Adipose tissue (tissue), 3 donors: ENCODE results near the gene HMGN4. TPM values are rescaled to one million over a fixed set of nuclear protein-coding genes. Genes with fewer than 3 reads are reported as not detected.
"Not testable (repeated sequence)": the region's sequence is repeated elsewhere in the genome, so short reads cannot be mapped to it uniquely, and the experiment has no call there.

ENCODE experiments used
- H3K27ac ChIP-seq: one replicate; pipeline ENCODE4 v1.5.1; 2013; ENCODE audit warnings: low read depth, low read length
- WGBS, 3 donors: extraction: QIAGEN DNeasy Blood & Tissue Kit; methylation state at CpG; one replicate each; pipeline ENCODE4 v1.1.7; 2013; 5-methylcytosine and 5-hydroxymethylcytosine counted together
- polyA plus RNA-seq, 3 donors: library from polyadenylated mRNA; stranded (reverse); fragments of 200-250 nt; gene quantifications; one replicate each; pipeline ENCODE4 v1.2.3, GENCODE V29; 2013
- donor health status: healthy with polysubstance abuse.
- donor health status: Bipolar disorder and iron deficiency.
- donor health status: healthy.

The HMGN4 gene
- polyA plus RNA-seq, 3 donors, result 21.4 to 49.5 (median 38.5) TPM

DNA sequence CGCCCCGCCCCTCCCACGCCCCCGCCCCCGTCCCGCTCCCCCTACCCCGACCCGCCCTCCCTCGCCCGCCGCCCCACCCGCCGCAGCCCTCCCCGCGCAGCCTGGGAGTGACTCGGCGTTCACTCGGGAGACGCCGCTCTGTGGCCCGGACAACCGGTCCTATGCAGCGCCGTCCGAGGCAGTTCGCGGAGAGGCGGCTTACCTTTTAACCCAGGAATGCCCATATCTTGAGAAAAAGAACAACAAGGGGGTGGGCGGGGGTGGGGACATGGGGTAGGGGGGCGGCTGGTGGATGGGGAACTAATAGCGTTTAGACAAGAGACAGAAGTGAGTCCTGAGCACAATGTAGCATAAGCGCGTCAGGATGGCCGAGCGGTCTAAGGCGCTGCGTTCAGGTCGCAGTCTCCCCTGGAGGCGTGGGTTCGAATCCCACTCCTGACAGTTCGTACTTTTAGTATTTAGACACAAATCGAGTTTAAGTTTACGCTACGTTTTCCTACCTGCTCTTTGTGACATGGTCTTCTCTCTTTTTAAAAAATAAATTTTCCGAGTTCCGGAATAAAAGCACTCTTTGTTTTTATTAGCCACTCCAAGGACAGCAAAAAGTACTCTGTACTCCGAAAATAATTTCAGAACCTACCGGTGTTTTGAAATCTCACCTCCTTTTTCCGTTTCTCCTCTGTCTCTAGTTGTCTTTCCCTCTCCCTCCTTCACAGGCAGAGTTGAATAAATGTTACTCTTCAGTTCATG is 17.1 kb upstream of the HMGN4 start:
- 0 to 1% (median 0%) methylated on average over 31 to 41 of the region's 49 CpGs for WGBS, 3 donors
- H3K27ac ChIP-seq, result peak overlapping the region; percentile 15

DNA sequence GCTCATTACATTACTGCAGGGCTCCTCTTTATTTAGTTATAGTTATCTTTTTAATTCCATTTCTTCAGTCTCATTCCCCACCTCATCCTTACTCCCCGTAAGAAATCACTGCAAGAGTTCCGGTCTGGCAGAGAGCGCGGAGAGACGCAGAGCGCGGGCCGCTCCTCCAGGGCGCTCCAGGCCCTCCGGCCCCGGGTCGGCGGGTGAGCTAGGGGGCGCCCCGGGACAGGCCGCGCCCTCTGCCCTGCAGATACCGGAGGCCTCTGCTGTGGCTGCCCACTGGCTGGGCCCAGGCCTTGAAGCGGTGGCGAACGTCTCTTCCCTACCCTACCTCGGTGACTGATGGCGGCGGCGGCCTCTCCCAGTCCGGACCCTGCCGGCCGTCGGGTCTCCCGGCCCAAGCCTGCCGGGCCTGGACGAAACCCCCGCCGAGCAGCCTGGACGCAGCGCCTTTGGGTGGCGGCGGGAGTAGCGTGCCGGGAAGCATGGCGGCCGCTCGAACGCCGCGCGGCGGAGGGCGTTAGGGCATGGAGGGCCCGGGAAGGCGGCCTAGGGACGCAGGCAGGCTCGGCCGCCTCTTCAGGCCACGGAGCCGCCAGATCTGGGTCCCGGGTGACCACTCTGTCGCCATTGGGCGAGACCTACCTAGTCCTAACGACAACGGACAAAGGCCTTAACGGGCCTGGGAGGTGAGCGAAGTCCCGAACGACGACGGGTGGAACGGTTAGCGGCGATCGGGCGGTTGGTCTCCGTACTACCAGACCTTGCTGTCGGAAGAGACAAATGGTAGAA is 16.4 kb upstream of the HMGN4 start:
- peak overlapping the region; percentile 31 for H3K27ac ChIP-seq
- WGBS, 3 donors, result 3 to 9% (median 6%) methylated on average over 69 to 74 of the region's 74 CpGs

DNA sequence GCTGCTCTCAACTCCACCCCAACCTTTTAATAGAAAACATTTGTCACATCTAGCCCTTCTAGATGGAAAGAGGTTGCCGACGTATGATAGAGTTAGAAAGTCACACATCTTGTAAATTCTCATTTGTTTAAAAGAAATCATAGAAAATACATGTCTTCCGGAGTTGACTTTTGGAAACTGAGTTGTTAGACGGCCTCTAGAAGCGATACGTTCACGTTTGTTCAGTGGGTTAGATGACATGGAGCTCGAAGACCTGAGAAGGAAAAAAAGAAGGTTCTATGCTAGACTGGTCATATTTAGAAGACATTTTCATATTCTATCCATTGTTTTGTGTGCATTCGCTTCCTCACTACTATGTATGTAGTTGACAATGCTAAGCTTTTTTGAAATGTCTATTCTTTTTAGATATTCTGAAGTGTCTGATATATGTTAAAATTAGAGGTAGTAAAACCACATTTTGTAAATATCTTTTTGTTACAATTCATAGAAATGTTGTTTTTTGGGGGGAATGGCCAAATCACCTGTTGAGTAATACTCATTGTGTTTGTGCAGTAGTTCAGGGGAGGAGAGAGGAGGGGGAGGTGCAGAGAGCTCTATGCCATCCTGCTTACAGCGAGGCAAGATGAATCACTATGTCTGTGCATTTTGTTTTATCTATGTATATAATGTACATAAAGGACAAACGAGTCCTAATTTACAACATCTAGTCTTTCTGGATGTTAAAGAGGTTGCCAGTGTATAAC is 15.5 kb upstream of the HMGN4 start:
- H3K27ac ChIP-seq, result not testable (repeated sequence)
- 71 to 82% (median 80%) methylated on average over 11 of the region's 11 CpGs for WGBS, 3 donors

DNA sequence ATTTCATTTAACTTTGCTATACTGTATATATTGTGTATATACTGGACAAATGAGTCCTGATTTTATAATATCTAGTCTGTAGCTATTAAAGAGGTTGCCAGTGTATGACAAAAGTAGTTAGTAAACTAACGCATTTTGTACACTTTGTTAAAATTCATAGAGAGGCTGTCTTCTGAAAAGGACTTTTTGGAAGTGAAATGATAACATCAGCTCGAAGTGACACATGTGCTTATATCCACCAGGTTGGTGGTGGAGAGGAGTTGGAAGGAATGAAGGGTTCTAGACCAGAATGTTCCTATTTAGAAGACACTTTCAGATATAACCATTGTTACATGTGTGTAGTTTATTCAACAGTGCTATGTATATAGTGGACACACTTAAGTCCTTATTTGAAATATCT is 13.9 kb upstream of the HMGN4 start:
- 96 to 99% (median 96%) methylated on average over 2 of the region's 2 CpGs for WGBS, 3 donors

DNA sequence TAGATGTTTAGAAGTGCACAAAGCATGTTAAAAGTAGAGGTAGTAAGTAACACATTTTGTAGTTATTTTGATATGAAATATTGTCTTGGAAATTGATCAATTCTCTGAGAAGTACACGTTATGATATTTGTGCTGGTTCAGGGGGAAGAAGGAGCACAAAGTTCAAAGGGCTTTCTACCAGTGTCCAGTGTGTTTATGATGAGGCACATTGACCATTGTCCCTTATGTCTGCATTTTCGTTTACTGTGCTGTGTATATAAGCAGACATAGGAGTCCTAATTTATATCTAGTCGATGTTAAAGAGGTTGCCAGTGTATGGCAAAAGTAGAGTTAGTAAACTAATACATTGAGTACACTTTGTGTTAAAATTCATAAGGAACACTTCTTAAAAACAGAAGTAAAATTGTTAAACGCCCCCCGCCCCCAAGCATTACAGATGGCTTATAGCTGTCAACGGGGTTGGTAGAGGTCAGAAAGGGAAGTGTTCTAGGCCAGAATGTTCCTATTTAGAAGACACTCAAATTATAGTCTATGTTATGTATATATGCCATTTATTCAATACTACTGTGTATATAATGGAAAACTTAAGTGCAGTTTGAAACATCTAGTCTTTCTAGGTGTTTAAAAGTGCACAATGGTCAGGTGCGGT is 13.3 kb upstream of the HMGN4 start:
- H3K27ac ChIP-seq, result no peak overlapping the region
- 75 to 81% (median 76%) methylated on average over 7 of the region's 7 CpGs for WGBS, 3 donors

More for the DNA sequence above, 13.9 kb upstream of the HMGN4 start:
- not testable (repeated sequence) for H3K27ac ChIP-seq

DNA sequence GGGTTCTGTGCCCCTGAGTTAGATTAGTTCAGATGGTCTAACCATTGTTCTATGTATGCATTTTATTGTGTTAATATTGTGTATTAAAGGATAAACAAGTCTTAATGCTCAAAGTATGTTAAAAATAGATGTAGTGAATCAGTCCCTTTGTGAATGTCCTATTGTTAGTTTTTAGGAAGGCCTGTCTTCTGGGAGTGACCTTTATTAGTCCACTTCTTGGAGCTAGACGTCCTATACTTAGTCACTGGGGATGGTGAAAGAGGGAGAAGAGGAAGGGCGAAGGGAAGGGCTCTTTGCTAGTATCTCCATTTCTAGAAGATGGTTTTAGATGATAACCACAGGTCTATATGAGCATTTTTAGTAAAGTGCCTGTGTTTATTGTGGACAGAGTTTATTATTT is 12.3 kb upstream of the HMGN4 start:
- 54 to 80% (median 58%) methylated on average over 2 of the region's 2 CpGs for WGBS, 3 donors
- H3K27ac ChIP-seq, result no peak overlapping the region

DNA sequence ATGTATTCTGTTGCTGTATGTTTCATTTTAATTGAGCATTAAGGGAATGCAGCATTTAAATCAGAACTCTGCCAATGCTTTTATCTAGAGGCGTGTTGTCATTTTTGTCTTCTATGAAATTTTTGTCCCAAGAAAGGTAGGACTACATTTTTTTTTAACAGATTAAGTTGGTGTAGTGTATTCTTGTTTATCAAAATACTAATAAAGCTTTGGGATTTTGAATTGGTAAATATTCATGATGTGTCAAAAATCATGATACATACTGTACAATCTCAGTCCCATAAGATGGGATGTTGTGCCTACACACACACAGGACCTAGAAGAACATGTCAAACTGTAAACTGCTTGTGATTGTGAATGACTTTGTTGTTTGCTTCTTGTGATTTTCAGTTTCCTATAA is 11.2 kb upstream of the HMGN4 start:
- 94 to 100% (median 96%) methylated on average over 1 of the region's 1 CpG for WGBS, 3 donors
- H3K27ac ChIP-seq, result no peak overlapping the region

DNA sequence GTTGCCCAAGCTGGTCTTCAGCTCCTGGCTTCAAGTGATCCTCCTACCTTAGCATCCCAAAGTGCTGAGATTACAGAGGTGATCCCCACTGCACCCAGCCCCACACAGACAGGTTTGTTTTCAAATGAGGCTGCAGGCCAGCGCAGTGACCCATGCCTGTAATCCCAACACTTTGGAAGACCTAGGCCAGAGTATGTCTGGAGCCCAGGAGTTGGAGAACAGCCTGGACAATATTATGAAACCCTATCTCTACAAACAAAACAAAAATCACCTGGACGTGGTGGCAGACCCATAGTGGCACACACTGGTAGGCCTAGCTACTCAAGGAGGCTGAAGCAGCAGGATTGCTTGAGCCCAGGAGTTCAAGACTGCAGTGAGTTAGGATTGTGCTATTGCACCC is 8.0 kb upstream of the HMGN4 start:
- no peak overlapping the region for H3K27ac ChIP-seq
- 80 to 95% (median 94%) methylated on average over 2 of the region's 2 CpGs for WGBS, 3 donors

DNA sequence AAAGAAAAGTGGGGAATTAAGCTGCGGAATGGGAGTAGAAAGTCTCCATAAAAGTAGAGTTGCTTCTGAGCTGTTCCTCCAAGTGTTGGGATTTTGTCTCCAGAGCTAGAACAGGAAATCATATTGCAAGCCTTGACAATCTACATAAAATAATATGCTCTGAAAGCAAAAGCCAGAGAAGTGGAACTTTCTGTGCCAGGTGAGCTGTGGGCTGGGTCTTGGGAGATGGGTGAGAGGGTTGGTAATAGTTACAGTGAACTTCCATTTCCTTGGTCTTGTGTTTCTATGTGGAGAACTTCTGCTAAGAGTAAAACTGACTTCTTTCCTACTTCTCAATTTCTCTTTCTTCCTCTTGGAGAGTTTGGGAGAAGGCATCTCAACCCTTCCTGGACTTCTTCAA is 6.3 kb upstream of the HMGN4 start:
- 94 to 100% (median 100%) methylated on average over 1 of the region's 1 CpG for WGBS, 3 donors
- no peak overlapping the region for H3K27ac ChIP-seq

DNA sequence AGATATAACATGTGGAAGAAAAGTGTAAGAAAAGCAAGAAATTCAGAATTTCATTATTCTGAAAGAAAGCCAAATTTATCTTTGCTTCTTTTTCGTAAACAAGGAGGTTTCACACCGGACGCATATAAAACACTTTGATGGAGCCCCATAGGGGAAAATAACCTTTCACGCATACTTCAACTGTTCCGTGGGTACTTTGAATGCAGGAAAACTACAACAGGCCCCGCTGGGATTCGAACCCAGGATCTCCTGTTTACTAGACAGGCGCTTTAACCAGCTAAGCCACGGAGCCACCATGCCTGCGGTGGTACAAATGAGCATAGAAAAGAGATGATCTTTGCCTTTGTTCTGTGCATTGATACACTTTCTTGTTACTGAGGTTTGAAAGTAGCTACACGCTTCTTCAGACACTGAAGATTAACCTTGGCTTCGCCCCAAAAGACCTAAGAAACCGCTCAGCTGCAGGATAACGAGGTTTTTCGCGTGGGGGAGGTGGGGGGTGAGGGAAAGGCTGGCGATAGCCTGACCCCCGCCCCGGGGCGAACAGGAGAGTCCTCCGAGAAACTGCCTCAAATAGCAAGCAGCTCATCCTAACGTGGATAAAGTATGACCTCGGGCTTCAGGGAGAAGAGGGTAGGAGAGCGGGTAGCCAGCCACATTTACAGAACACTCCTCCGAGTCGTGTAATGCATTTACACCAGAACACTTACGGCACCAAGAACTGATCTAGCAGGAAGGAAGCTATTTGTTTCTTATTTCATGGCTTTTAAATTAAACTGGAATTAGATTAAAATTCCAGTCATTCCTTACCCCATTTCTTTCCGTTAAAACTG is 5.3 kb upstream of the HMGN4 start:
- H3K27ac ChIP-seq, result no peak overlapping the region
- WGBS, 3 donors, result 0 to 1% (median 1%) methylated on average over 28 of the region's 28 CpGs

DNA sequence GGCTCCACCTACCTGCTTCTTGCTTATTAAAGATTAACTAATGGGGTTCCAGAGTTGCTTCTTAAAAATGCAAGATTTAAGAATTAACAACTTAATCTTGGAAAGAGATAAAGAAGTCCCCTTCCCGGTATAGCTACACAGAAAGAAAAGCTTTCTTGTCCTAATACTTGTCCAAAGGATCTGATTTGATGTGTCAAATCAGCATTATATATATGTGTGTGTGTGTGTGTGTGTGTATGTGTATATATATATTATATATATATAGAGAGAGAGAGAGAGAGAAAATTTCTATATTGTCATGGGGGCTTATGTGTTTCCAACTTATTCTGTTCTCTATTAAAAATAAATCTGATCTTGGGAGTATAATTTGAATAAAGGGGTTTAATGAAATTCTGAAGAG is 4.6 kb upstream of the HMGN4 start:
- WGBS, 3 donors, result 2 to 3% (median 3%) methylated on average over 1 of the region's 1 CpG
- H3K27ac ChIP-seq, result no peak overlapping the region

DNA sequence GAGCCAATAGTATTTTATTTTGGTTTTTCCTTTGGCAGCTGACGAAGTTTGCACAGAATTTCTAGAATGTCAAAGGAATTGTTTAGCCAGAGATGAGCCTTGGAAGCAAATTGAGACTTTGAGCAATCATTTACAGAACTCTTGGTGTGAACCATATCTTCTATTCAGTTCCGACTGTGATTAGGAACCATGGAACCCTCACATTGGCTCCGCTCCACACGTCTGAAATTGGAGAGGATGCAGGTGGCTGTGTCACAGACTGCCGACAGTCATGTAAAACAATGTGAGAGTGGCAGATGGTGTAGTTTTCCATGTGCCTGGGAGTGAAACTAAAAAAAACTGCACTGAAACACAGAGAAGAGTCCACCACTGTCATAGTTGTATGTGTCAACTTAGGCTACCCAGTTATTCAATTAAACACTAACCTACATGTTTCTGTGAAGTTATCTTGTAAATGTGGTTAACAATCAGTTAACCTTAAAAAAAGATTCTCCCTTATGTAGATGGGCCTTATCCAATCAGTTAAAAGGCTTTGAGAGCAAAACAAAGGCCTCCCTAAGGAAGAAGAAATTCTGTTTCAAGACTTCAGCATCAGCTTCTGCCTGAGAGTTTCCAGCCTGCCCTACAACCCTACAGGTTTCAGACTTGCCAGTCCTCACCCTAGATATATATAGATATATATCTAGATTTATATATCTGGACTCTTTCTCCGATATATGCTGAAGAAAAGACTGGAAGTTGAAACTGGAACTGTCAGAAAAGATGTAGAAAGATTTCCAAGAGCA is 3.3 kb upstream of the HMGN4 start:
- WGBS, 3 donors, result 38 to 78% (median 78%) methylated on average over 6 of the region's 6 CpGs
- no peak overlapping the region for H3K27ac ChIP-seq

DNA sequence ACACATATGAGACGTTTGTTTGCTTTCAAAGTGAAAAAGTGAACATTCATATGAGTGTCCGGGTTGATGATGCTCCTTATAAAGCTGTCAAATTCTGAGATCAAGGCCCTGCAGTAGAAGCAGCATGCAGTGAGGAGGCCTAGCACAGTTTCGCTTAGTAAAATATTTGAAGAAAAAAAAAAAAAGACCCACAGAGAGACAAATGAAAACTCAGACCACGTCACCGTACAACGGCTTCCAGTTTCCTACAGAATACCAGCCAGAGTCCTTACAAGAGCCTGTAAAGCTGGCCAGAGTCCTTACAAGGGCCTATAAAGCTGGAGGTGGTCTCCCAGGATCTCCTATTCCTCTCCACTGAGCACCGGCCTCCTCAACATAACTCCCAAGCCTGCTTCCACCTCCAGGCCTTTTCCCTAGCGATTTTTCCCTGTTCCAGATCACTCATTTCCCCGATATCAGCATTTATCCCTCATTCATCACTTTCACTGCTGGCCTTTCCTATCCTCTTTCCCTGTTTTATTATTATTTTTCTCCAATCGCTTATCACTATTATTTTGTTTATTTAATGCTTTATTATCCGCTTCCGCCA is 1.5 kb upstream of the HMGN4 start:
- 9 to 17% (median 9%) methylated on average over 12 of the region's 12 CpGs for WGBS, 3 donors
- no peak overlapping the region for H3K27ac ChIP-seq

DNA sequence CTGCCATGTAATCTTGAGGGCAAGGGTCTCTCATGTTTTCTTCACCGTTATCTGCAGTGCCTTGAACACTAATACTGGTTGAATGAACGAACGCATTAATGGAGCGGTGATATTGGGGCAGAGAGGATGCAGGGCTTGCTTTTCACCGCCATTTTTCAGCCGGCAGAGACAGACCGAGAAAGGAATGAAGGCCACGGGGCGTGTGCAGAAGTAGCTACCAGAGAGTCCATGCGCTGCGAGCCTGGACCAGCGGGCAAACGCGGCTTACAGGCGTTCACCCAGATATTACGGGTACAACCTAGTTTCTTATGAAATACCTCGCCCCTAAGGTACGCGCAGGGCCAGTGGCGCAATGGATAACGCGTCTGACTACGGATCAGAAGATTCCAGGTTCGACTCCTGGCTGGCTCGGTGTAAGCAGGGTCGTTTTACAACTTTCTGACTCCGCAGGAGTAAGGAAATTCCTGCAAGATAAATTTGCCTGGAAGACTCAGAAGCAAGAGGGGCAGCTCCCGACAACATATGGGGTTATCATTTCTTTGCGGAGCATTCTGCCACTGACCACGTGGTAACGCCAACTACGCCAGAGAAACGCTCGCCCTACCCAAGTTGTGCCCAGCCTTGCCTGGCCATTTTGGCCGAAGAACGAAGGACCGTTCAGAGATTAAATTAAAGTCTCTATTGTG is 863 bp upstream of the HMGN4 start:
- WGBS, 3 donors, result 0 to 1% (median 0%) methylated on average over 37 of the region's 37 CpGs
- no peak overlapping the region for H3K27ac ChIP-seq

DNA sequence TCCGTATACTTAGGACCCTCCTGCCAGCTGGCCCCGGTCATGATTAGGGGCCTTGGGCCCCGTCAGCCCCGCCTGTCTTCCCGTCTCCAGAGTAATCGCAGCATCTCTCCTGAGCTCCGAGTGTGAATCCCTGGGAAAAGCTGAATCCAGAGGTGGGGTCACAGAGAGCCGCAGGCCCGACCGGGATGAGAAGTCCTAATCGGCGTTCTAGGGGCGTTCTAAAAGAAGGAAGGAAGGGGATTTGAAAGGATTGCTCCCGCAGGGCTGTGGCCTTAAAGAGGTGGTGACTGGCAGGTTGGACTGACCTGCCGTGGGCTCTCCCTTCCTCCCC is 371 bp downstream of the HMGN4 start:
- H3K27ac ChIP-seq, result peak overlapping the region; percentile 61
- WGBS, 3 donors, result 0 to 1% (median 0%) methylated on average over 15 of the region's 15 CpGs

DNA sequence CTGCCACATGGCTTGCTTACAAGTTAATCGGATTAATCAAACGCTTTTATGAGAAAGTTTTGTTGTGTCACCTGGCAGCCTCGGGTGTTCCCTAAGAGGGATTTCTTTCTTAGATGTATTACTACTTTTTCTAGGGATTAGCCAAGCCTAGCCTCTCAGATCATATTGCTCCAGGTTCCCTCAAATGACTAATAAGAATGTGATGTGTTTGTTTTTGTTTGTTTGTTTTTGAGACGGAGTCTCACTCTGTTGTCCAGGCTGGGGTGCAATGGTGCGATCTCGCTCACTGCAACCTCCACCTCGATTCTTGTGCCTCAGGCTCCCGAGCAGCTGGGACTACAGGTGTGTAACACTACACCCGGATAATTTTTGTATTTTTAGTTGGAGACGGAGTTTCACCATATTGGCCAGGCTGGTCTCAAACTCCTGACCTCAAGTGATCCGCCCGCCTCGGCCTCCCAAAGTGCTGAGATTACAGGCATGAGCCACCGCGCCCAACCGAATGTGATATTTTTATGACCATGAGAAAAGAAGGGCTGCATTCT is 977 bp downstream of the HMGN4 start:
- WGBS, 3 donors, result 71 to 78% (median 73%) methylated on average over 16 of the region's 16 CpGs

More for the DNA sequence above, 977 bp downstream of the HMGN4 start:
- H3K27ac ChIP-seq, result no peak overlapping the region
